ENCODE data around the gene PKNOX2. TPM values are rescaled to one million over a fixed set of nuclear protein-coding genes. Genes with fewer than 3 reads are reported as not detected.

PKNOX2 gene
- total RNA-seq, 4 donors from 2014 or later: 0.83 to 4.1 (median 2.5) TPM

DNA sequence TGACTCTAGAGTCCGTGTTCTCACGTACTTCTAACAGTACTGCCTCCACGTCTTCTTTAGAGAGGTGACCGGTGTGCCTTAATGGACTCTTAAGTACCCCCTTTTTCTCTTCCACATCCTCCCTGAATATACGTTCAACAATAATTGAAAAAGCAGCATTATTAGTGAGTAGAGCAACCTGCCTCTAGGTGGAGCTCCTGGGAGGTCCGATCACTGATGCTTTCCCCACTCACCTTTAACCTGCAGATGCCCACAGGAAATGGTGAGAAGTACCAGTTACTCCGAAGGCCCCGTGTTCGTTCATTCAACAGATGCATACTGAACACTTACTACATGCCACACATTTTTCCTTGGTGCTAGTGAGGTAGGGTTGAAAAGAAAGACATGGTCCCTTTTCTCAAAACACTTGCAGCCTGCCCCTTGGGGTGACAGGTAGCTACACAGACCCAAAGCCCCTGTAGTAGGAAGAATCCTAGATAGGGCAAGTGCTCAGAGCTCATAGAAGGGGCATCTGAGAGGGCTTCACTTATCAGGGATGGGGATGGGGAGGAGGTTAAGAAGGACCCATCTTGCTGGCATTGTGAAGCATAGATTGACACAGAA lies 258.8 kb downstream of the PKNOX2 start:
- WGBS: 62% methylated on average over 8 of the region's 9 CpGs
- no peaks in the 10 kb centered on the region for H3K27me3 ChIP-seq
- no peaks in the 10 kb centered on the region for H3K9me3 ChIP-seq
- intact Hi-C loops (cut with DNase I): no loop called here
- DNase-seq (ENCODE audit: extremely low spot score): no peak
- H3K4me3 ChIP-seq: no peak overlapping the region
- peaks cover 0 to 11% (median 0%) of the 10 kb centered on the region in 4 donors for H3K4me1 ChIP-seq
- no peak for TF ChIP-seq POLR2A (IDR thresholded peaks at IDR 0.05; ENCODE audit: low read depth)
- TF ChIP-seq, protein P1, sequence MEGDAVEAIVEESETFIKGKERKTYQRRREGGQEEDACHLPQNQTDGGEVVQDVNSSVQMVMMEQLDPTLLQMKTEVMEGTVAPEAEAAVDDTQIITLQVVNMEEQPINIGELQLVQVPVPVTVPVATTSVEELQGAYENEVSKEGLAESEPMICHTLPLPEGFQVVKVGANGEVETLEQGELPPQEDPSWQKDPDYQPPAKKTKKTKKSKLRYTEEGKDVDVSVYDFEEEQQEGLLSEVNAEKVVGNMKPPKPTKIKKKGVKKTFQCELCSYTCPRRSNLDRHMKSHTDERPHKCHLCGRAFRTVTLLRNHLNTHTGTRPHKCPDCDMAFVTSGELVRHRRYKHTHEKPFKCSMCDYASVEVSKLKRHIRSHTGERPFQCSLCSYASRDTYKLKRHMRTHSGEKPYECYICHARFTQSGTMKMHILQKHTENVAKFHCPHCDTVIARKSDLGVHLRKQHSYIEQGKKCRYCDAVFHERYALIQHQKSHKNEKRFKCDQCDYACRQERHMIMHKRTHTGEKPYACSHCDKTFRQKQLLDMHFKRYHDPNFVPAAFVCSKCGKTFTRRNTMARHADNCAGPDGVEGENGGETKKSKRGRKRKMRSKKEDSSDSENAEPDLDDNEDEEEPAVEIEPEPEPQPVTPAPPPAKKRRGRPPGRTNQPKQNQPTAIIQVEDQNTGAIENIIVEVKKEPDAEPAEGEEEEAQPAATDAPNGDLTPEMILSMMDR (IDR thresholded peaks at IDR 0.05): no peak
- no peak for TF ChIP-seq POLR2AphosphoS5 (IDR thresholded peaks at IDR 0.05)
- no peak for TF ChIP-seq EP300 (IDR thresholded peaks at IDR 0.05)
- H3K27ac ChIP-seq (replicated peaks in 1 of 4): no peak overlapping the region
- H3K36me3 ChIP-seq: no peaks in the 10 kb centered on the region

DNA sequence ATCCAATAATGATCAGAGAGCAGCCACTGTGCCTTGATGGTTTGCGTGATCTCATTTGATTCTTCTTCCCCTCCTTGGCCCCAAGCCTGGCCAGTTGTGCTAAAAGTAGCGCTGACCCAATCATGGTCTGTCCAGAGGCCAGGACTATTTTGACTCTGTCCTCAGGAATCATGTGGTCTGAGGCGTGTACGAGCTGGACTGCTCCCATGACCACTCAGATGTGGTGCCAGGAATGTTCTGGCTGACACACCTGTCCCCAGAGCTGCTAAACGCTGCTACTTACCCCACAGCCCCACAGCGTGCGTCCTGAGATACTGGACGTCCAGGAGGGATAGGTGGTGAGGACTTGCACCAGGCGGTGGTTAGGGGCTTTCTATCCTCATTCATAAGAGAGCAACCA lies 261.1 kb downstream of the PKNOX2 start:
- Histone ChIP-seq H3K27ac (replicated peaks in 1 of 4) (no peak overlapping the region), H3K4me3 (no peak overlapping the region), H3K27me3 (no peaks in the 10 kb centered on the region), H3K9me3 (no peaks in the 10 kb centered on the region), H3K4me1 (peaks cover 0 to 6% (median 0%) of the 10 kb centered on the region in 4 donors), H3K36me3 (peaks cover 0 to 7% (median 2%) of the 10 kb centered on the region in 4 donors)
- TF ChIP-seq, protein P1 (IDR thresholded peaks at IDR 0.05): no peak
- TF ChIP-seq POLR2A (IDR thresholded peaks at IDR 0.05; ENCODE audit: low read depth): no peak
- peak in 1 of 2 donors; percentile 40 for TF ChIP-seq POLR2AphosphoS5 (IDR thresholded peaks at IDR 0.05)
- TF ChIP-seq EP300 (IDR thresholded peaks at IDR 0.05): no peak
- DNase-seq (ENCODE audit: extremely low spot score): no peak
- intact Hi-C loops (cut with DNase I): no loop called here
- 80% methylated on average over 8 of the region's 9 CpGs for WGBS

DNA sequence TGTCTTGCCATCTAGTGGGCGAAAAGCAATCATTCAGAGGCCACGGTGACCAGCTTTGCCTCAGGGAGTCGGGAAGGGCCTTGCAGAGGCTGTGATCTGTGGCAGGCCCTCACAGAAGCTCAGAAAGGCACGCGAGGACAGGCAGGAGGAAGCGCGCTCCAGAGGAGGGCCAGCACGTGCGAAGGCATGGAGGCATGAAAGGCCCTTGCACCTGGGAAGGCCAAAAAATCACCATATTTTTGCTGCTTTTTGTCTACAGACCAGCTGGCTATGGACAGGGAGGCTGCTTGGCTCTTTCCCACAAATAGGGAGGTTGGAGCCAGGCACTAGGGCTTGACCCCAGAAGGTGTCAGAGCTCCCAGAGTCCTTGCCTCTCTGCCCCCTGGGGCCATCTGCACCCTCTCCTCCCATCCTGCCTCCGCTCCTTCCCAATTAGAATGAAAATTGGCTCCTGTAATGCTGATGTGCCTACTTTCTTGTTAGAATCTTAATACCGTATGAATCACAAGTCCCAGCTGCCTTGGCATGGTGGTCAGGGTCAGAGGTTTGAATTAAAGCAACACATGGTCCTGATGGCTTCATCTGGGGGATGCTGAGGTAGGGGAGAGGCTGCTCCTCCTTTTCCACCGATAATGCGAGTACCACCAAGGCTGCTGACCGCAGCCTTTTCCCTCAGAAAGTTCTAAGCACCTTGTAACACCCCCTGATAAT lies 262.4 kb downstream of the PKNOX2 start:
- Histone ChIP-seq H3K36me3 (peaks cover 0 to 14% (median 5%) of the 10 kb centered on the region in 4 donors), H3K27me3 (no peaks in the 10 kb centered on the region), H3K4me3 (no peak overlapping the region), H3K9me3 (no peaks in the 10 kb centered on the region), H3K27ac (replicated peaks in 1 of 4) (no peak overlapping the region), H3K4me1 (peaks cover 0 to 6% (median 0%) of the 10 kb centered on the region in 4 donors)
- intact Hi-C loops (cut with DNase I): no loop called here
- 80% methylated on average over 8 of the region's 14 CpGs for WGBS
- no peak for TF ChIP-seq EP300 (IDR thresholded peaks at IDR 0.05)
- no peak for TF ChIP-seq POLR2AphosphoS5 (IDR thresholded peaks at IDR 0.05)
- TF ChIP-seq, protein P1 (IDR thresholded peaks at IDR 0.05): no peak
- no peak for TF ChIP-seq POLR2A (IDR thresholded peaks at IDR 0.05; ENCODE audit: low read depth)
- no peak for DNase-seq (ENCODE audit: extremely low spot score)

DNA sequence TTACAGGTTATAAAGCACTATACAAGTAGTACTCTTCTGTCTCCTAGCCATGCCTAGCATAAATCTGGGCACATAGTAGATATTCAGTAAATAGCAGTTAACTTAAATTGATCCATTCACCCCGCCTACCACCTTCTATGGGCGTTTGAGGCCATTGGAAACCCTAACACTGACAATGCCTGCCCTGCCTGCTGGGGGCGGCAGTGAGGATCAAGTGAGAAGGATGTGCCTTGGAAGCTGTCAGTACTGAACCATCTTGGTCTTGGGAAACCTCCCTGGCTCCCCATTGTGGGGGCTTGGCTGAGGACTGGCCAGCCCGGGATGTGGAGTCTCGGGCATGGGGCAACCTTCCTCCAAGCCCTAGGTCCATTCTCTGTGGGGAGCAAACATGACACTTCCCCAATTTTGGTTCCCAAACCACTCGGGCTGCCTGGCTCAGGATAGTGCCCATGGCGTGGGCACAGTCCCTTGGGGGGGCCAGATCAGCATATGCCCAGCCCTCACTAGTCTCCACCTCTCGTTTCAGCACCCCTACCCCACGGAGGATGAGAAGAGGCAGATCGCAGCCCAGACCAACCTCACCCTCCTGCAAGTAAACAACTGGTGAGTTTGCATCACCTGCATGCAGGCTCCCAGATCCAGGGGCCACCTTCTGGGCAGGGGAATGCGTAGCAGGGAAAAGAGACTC lies 264.1 kb downstream of the PKNOX2 start:
- TF ChIP-seq EP300 (IDR thresholded peaks at IDR 0.05) (no peak), POLR2A (IDR thresholded peaks at IDR 0.05; ENCODE audit: low read depth) (no peak), POLR2AphosphoS5 (IDR thresholded peaks at IDR 0.05) (no peak)
- TF ChIP-seq, protein P1 (IDR thresholded peaks at IDR 0.05): no peak
- no peak for DNase-seq (ENCODE audit: extremely low spot score)
- WGBS: 73% methylated on average over 11 of the region's 11 CpGs
- Histone ChIP-seq H3K36me3 (peaks cover 0 to 16% (median 5%) of the 10 kb centered on the region in 4 donors), H3K4me3 (no peak overlapping the region), H3K4me1 (peaks cover 0 to 6% (median 0%) of the 10 kb centered on the region in 4 donors), H3K9me3 (no peaks in the 10 kb centered on the region), H3K27ac (replicated peaks in 1 of 4) (no peak overlapping the region), H3K27me3 (no peaks in the 10 kb centered on the region)
- intact Hi-C loops (cut with DNase I): no loop called here

Measured in esophagus muscularis mucosa (tissue), 4 donors.